Body of pancreas (tissue), 4 donors: ENCODE results near the gene GOLGA1. TPM values are rescaled to one million over a fixed set of nuclear protein-coding genes. Genes with fewer than 3 reads are reported as not detected.

ENCODE experiments used
- ATAC-seq: fragments of 150-250 bp; one replicate; pipeline ENCODE4 v1.9.1; 2016
- DNase-seq, 4 donors: peaks; one replicate each; pipeline ENCODE4 v3.0.0-alpha.2; 2019
- H3K27ac ChIP-seq, 4 donors: fragments of 200-600 bp; sonication (generic); 1 replicate in 3 of 4; 2 replicates in 1 of 4; pipeline versions ENCODE4 v1.5.1 to v1.6.1; 2016 to 2019; ENCODE audit warnings: mild to moderate bottlenecking in 1 of 4, mixed read lengths in 1 of 4, moderate library complexity in 1 of 4
- H3K27me3 ChIP-seq, 2 donors: fragments of 200-600 bp; sonication (generic); one replicate each; pipeline ENCODE4 v1.6.0; 2016; ENCODE audit warnings: mild to moderate bottlenecking in 1 of 2
- H3K36me3 ChIP-seq, 2 donors: fragments of 200-600 bp; sonication (generic); replicated peaks in 1 of 2; 2 replicates each; pipeline ENCODE4 v1.5.1; 2016; ENCODE audit warnings: low read depth in 2 of 2; ENCODE audit not compliant: insufficient read depth in 1 of 2
- H3K4me1 ChIP-seq: fragments of 200-600 bp; sonication (generic); one replicate; pipeline ENCODE4 v1.6.0; 2016
- H3K4me3 ChIP-seq, 2 donors: fragments of 200-600 bp; sonication (generic); 1 replicate in 1 of 2; 2 replicates in 1 of 2; pipeline ENCODE4 v1.5.1; 2016 to 2019
- H3K9me3 ChIP-seq, 3 donors: fragments of 200-600 bp; sonication (generic); 1 replicate in 2 of 3; 2 replicates in 1 of 3; pipeline ENCODE4 v1.5.1; 2016
- POLR2A ChIP-seq, 3 donors: fragments of 450-650 bp; IDR thresholded peaks; one replicate each; pipeline ENCODE4 v1.6.1; 2016; ENCODE audit warnings: antibody characterized with exemption in 3 of 3, mild to moderate bottlenecking in 2 of 3
- WGBS, 2 donors: methylation state at CpG; one replicate each; pipeline ENCODE4 v1.1.5; 2017; 5-methylcytosine and 5-hydroxymethylcytosine counted together
- intact Hi-C: fragments of 100-400 bp; cut with DNase I; formaldehyde crosslinking; loops from one replicate; pipeline ENCODE4 v1.15.1; 2023
- total RNA-seq, 2 donors: library from RNA; depleted of rRNA; stranded (reverse); fragments of >200 nt; gene quantifications; one replicate each; pipeline ENCODE4 v1.1.0, GENCODE V29; 2016
- TF ChIP-seq, protein P1 (sequence below), 7 experiments: fragments of 450-650 bp in 4 of 7; fragments of 200-600 bp in 3 of 7; sonication (generic) in 3 of 7; IDR thresholded peaks; one replicate each; pipeline ENCODE4 v1.5.1; 2016 to 2019; ENCODE audit warnings: antibody characterized with exemption in 7 of 7

The GOLGA1 gene
- total RNA-seq, 2 donors from 2014 or later = 14.5 to 32.6 TPM

GRCh38 chr9:124914753-124915405 lies 26.0 kb downstream of the GOLGA1 start:
- Histone ChIP-seq H3K9me3 (no peaks in the 10 kb centered on the region), H3K27me3 (no peaks in the 10 kb centered on the region), H3K4me3 (no peak overlapping the region), H3K4me1 (no peaks in the 10 kb centered on the region), H3K27ac (no peak overlapping the region), H3K36me3 (peaks cover 0 to 21% of the 10 kb centered on the region in 2 donors)
- ATAC-seq (no peak), DNase-seq (no peak)
- whole genome bisulfite sequencing, 2 donors = 95 to 97% methylated on average over 5 of the region's 5 CpGs
- intact Hi-C loops = no loop called here
- TF ChIP-seq, protein P1, sequence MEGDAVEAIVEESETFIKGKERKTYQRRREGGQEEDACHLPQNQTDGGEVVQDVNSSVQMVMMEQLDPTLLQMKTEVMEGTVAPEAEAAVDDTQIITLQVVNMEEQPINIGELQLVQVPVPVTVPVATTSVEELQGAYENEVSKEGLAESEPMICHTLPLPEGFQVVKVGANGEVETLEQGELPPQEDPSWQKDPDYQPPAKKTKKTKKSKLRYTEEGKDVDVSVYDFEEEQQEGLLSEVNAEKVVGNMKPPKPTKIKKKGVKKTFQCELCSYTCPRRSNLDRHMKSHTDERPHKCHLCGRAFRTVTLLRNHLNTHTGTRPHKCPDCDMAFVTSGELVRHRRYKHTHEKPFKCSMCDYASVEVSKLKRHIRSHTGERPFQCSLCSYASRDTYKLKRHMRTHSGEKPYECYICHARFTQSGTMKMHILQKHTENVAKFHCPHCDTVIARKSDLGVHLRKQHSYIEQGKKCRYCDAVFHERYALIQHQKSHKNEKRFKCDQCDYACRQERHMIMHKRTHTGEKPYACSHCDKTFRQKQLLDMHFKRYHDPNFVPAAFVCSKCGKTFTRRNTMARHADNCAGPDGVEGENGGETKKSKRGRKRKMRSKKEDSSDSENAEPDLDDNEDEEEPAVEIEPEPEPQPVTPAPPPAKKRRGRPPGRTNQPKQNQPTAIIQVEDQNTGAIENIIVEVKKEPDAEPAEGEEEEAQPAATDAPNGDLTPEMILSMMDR (IDR thresholded peaks at IDR 0.05) = no peak
- no peak for TF ChIP-seq POLR2A (IDR thresholded peaks at IDR 0.05)

DNA sequence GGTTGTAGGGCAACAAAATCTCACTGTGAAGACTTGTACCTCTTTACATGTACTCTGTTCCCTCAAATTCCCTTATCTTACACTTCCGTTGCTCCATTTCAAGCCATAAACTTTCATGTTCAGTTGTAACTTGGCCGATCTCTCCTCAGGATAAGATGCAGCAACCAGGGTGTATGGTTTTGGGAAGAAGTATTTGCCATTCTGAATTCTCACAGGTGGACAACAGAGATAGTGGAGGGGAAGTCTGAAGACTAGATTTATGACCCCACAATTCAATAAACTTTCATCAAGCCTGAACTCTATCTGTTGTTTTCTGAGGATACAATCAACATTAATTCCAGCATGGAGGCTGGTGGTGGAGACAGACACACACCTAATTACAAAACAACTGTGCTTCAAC lies 27.5 kb downstream of the GOLGA1 start:
- peaks cover 0 to 13% of the 10 kb centered on the region in 2 donors for H3K36me3 ChIP-seq

GRCh38 chr9:124911766-124912165 lies 29.1 kb downstream of the GOLGA1 start:
- Histone ChIP-seq H3K9me3 (no peaks in the 10 kb centered on the region), H3K36me3 (peaks cover 0 to 12% of the 10 kb centered on the region in 2 donors), H3K4me1 (peaks cover 21% of the 10 kb centered on the region), H3K4me3 (no peak overlapping the region), H3K27ac (no peak overlapping the region), H3K27me3 (no peaks in the 10 kb centered on the region)
- intact Hi-C loops = no loop called here
- 90 to 92% methylated on average over 1 of the region's 1 CpG for WGBS, 2 donors
- no peak for TF ChIP-seq POLR2A (IDR thresholded peaks at IDR 0.05)
- TF ChIP-seq, protein P1 (IDR thresholded peaks at IDR 0.05) = no peak
- ATAC-seq = no peak
- DNase-seq = no peak

More for the DNA sequence above, 27.5 kb downstream of the GOLGA1 start:
- H3K9me3 ChIP-seq = no peaks in the 10 kb centered on the region
- no peak overlapping the region for H3K27ac ChIP-seq
- H3K27me3 ChIP-seq = no peaks in the 10 kb centered on the region
- ATAC-seq = no peak
- no peak for DNase-seq
- intact Hi-C loops = no loop called here
- no peak overlapping the region for H3K4me3 ChIP-seq
- H3K4me1 ChIP-seq = peaks cover 7% of the 10 kb centered on the region
- 95% methylated on average over 2 of the region's 2 CpGs for WGBS, 2 donors
- no peak for TF ChIP-seq POLR2A (IDR thresholded peaks at IDR 0.05)
- TF ChIP-seq, protein P1 (IDR thresholded peaks at IDR 0.05) = no peak

- no peak for DNase-seq
- 66 to 78% methylated on average over 2 of the region's 2 CpGs for WGBS, 2 donors
- Histone ChIP-seq H3K27ac (no peak overlapping the region), H3K36me3 (peaks cover 0 to 11% of the 10 kb centered on the region in 2 donors), H3K4me1 (peaks cover 21% of the 10 kb centered on the region), H3K4me3 (no peak overlapping the region), H3K27me3 (no peaks in the 10 kb centered on the region), H3K9me3 (no peaks in the 10 kb centered on the region)
- no peak for TF ChIP-seq POLR2A (IDR thresholded peaks at IDR 0.05)
- ATAC-seq = no peak
- intact Hi-C loops = no loop called here
Measured at GRCh38 chr9:124908098-124908497, 32.8 kb downstream of the GOLGA1 start.

GRCh38 chr9:124906966-124907365 lies 33.9 kb downstream of the GOLGA1 start:
- WGBS, 2 donors = 16 to 24% methylated on average over 1 of the region's 1 CpG
- H3K4me1 ChIP-seq = peaks cover 21% of the 10 kb centered on the region

More at GRCh38 chr9:124906966-124907365, 33.9 kb downstream of the GOLGA1 start:
- Histone ChIP-seq H3K36me3 (peaks cover 0 to 13% of the 10 kb centered on the region in 2 donors), H3K27me3 (no peaks in the 10 kb centered on the region), H3K27ac (no peak overlapping the region), H3K9me3 (no peaks in the 10 kb centered on the region), H3K4me3 (no peak overlapping the region)
- DNase-seq (no peak), ATAC-seq (no peak)
- TF ChIP-seq POLR2A (IDR thresholded peaks at IDR 0.05) = no peak
- TF ChIP-seq, protein P1 (IDR thresholded peaks at IDR 0.05) = no peak
- intact Hi-C loops = no loop called here
